Colonic mucosa (tissue), 4 donors: ENCODE data around the gene OR2S2. TPM values are rescaled to one million over a fixed set of nuclear protein-coding genes. Genes with fewer than 3 reads are reported as not detected.
A peak's percentile ranks its signal among the peaks of the same experiment; 100 is the strongest.

Experiments
- DNase-seq: peaks from one replicate; pipeline ENCODE4 v3.0.0-alpha.2; 2020
- H3K27ac ChIP-seq: fragments of 200-600 bp; one replicate; pipeline ENCODE4 v1.8.0; 2021
- H3K27me3 ChIP-seq: fragments of 200-600 bp; one replicate; pipeline ENCODE4 v1.8.0; 2021
- H3K36me3 ChIP-seq: fragments of 200-600 bp; one replicate; pipeline ENCODE4 v1.8.0; 2021
- H3K4me1 ChIP-seq: fragments of 200-600 bp; one replicate; pipeline ENCODE4 v1.8.0; 2021; ENCODE audit warnings: mild to moderate bottlenecking
- H3K4me3 ChIP-seq: fragments of 200-600 bp; one replicate; pipeline ENCODE4 v1.8.0; 2021
- H3K9ac ChIP-seq, 2 donors: one replicate each; pipeline ENCODE4 v1.7.0; 2013; ENCODE audit warnings: control low read depth in 2 of 2, low read depth in 2 of 2, low read length in 2 of 2
- H3K9me3 ChIP-seq: fragments of 200-600 bp; one replicate; pipeline ENCODE4 v1.8.0; 2021
- CTCF ChIP-seq: fragments of 200-600 bp; IDR thresholded peaks from one replicate; pipeline ENCODE4 v1.8.0; 2022; ENCODE audit warnings: antibody characterized with exemption, mild to moderate bottlenecking
- intact Hi-C: fragments of 100-400 bp; cut with DNase I; formaldehyde crosslinking; loops from one replicate; pipeline ENCODE4 v1.14.1; 2022
- total RNA-seq, 2 donors: library from RNA; stranded (reverse); fragmentation: NEBNext Ultra II Directional in 1 of 2; extraction: Animal tissue kit (Norgen Biotek cat#: 25700) in 1 of 2; gene quantifications; one replicate each; pipeline ENCODE4 v1.2.1, GENCODE V29; 2021
- donor health status: healthy.
- donor health status: DM: no; HTN: no; CAD: no.
- donor health status: DM: no; HTN: no; CAD: no.

Gene OR2S2
- total RNA-seq, 2 donors from 2014 or later: not detected

GRCh38 chr9:35930521-35930920 lies 27.4 kb downstream of the OR2S2 start:
- no peaks in the 10 kb centered on the region for H3K36me3 ChIP-seq
- no peak for DNase-seq
- H3K27me3 ChIP-seq: no peaks in the 10 kb centered on the region
- intact Hi-C loops: no loop called here
- H3K27ac ChIP-seq: no peak overlapping the region
- H3K4me3 ChIP-seq: no peak overlapping the region
- no peaks in the 10 kb centered on the region for H3K4me1 ChIP-seq
- H3K9ac ChIP-seq: no peak overlapping the region
- H3K9me3 ChIP-seq: no peaks in the 10 kb centered on the region
- no peak for TF ChIP-seq CTCF

GRCh38 chr9:35929453-35929718 lies 28.6 kb downstream of the OR2S2 start:
- H3K4me3 ChIP-seq: no peak overlapping the region
- H3K36me3 ChIP-seq: no peaks in the 10 kb centered on the region
- H3K27ac ChIP-seq: no peak overlapping the region
- no peak for TF ChIP-seq CTCF
- no peaks in the 10 kb centered on the region for H3K27me3 ChIP-seq
- no peak for DNase-seq
- H3K9me3 ChIP-seq: no peaks in the 10 kb centered on the region
- no peak overlapping the region for H3K9ac ChIP-seq
- intact Hi-C loops: no loop called here
- H3K4me1 ChIP-seq: peaks cover 2% of the 10 kb centered on the region

- H3K27ac ChIP-seq: no peak overlapping the region
- no peaks in the 10 kb centered on the region for H3K27me3 ChIP-seq
- intact Hi-C loops: no loop called here
- H3K36me3 ChIP-seq: no peaks in the 10 kb centered on the region
- H3K4me1 ChIP-seq: peaks cover 8% of the 10 kb centered on the region
- H3K9ac ChIP-seq: no peak overlapping the region
- H3K4me3 ChIP-seq: no peak overlapping the region
- TF ChIP-seq CTCF: no peak
- H3K9me3 ChIP-seq: no peaks in the 10 kb centered on the region
- DNase-seq: peak; percentile 72
These were observed 29.1 kb downstream of the OR2S2 start for GRCh38 chr9:35928591-35929452.

GRCh38 chr9:35923927-35924763 lies 33.8 kb downstream of the OR2S2 start:
- H3K9me3 ChIP-seq: no peaks in the 10 kb centered on the region
- intact Hi-C loops: no loop called here
- no peak for TF ChIP-seq CTCF
- peak; percentile 85 for DNase-seq
- peak overlapping the region in 1 of 2 donors; percentile 58 for H3K9ac ChIP-seq
- H3K27ac ChIP-seq: peak overlapping the region; percentile 70
- no peak overlapping the region for H3K4me3 ChIP-seq
- H3K4me1 ChIP-seq: peaks cover 12% of the 10 kb centered on the region
- H3K27me3 ChIP-seq: no peaks in the 10 kb centered on the region
- no peaks in the 10 kb centered on the region for H3K36me3 ChIP-seq

- TF ChIP-seq CTCF: no peak
- Histone ChIP-seq H3K9ac (no peak overlapping the region), H3K36me3 (no peaks in the 10 kb centered on the region), H3K27me3 (no peaks in the 10 kb centered on the region), H3K27ac (peak overlapping the region; percentile 70), H3K4me1 (peaks cover 12% of the 10 kb centered on the region), H3K4me3 (no peak overlapping the region), H3K9me3 (no peaks in the 10 kb centered on the region)
- intact Hi-C loops: no loop called here
- DNase-seq: no peak
These were observed 34.4 kb downstream of the OR2S2 start for GRCh38 chr9:35923598-35923926.
